ENCODE data around the gene WNT6.

- no peak for TF ChIP-seq POLR2A (IDR thresholded peaks at IDR 0.05; ENCODE audit: low read depth, low read length)
- TF ChIP-seq POLR2AphosphoS5 (IDR thresholded peaks at IDR 0.05; ENCODE audit: low read depth, low read length) = no peak
- no peak for TF ChIP-seq SPI1 (IDR thresholded peaks at IDR 0.05; ENCODE audit: low read depth, low read length)
- TF ChIP-seq POU2F2 (IDR thresholded peaks at IDR 0.05; ENCODE audit: low read depth, low read length) = no peak
Measured at GRCh38 chr2:218831378-218831990, 28.1 kb upstream of the WNT6 start, which contains the start of gene PRKAG3.
